Measurements from ENCODE around the gene SMPDL3A.

SMPDL3A gene

DNA sequence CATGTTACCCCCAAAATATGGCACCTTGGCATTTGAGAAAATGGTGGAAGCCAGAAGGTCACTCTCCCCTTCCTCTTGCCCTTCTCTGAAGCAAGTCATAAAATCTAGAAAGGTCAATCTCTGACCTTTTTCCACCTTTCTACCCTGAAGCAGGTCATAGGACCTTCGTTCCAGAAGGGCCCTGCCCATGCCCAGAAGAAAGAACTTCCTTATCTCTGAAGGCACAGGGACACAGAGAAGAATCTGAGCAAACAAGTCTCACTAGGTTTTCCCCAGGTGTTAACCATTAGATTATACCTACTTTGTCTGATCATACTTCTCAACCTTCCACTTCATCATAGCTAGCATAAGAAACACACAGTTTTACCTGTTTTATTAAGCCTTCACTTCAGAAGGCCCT, 42.5 kb downstream of the SMPDL3A start:
- no peak for DNase-seq
- Histone ChIP-seq H4K20me1 (ENCODE audit: insufficient read depth, low read length) (no peaks in the 10 kb centered on the region), H3K79me2 (ENCODE audit: low read length) (no peaks in the 10 kb centered on the region), H3F3A (ENCODE audit: insufficient read depth, low read length) (no peaks in the 10 kb centered on the region), H3K36me3 (replicated peaks; ENCODE audit: insufficient read depth, low read length) (no peaks in the 10 kb centered on the region), H2AFZ (ENCODE audit: low read length) (no peak overlapping the region), H3K9me3 (replicated peaks; ENCODE audit: insufficient read depth, low read length) (no peaks in the 10 kb centered on the region), H3K9me2 (replicated peaks; ENCODE audit: insufficient read depth, low read length) (no peaks in the 10 kb centered on the region), H3K27ac (ENCODE audit: low read length) (no peak overlapping the region), H3K27me3 (replicated peaks; ENCODE audit: insufficient read depth, low read length) (no peaks in the 10 kb centered on the region), H3K4me1 (ENCODE audit: low read length) (no peaks in the 10 kb centered on the region), H3K4me2 (ENCODE audit: low read depth, low read length) (no peak overlapping the region), H3K4me3 (ENCODE audit: low read length) (no peak overlapping the region), H3K9ac (ENCODE audit: low read length) (no peak overlapping the region)
- TF ChIP-seq EZH2 (optimal IDR thresholded peaks at IDR 0.05; ENCODE audit: low read depth, low read length) = no peak

DNA sequence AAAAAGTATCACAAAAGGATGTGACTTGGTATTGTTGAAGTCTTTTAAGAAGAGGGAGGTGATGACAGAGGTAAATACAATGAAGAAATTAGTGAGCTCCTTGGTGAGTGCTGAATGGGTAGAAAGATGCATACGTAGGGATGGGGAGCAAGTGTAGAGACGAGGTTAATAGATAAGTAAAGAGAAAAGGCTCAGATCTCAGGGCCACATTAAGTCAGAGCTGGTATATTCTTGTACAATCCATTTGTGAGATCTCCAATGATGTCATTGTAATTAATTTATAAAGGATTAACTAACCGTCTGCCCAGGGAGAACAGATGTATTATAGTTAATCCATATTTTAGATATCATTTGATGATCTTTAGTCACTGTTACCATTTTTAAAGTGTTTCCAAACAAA, 43.4 kb downstream of the SMPDL3A start:
- H3K9me2 ChIP-seq (replicated peaks; ENCODE audit: insufficient read depth, low read length) = no peaks in the 10 kb centered on the region
- no peak overlapping the region for H2AFZ ChIP-seq (ENCODE audit: low read length)
- no peak overlapping the region for H3K4me2 ChIP-seq (ENCODE audit: low read depth, low read length)
- TF ChIP-seq EZH2phosphoT487 (IDR thresholded peaks at IDR 0.05; ENCODE audit: low read length) (no peak), CTCF (IDR thresholded peaks at IDR 0.05; ENCODE audit: low read length) (no peak), EZH2 (optimal IDR thresholded peaks at IDR 0.05; ENCODE audit: low read depth, low read length) (no peak)
- no peak for DNase-seq
- H3K27ac ChIP-seq (ENCODE audit: low read length) = no peak overlapping the region
- no peaks in the 10 kb centered on the region for H3K36me3 ChIP-seq (replicated peaks; ENCODE audit: insufficient read depth, low read length)
- H3K9ac ChIP-seq (ENCODE audit: low read length) = no peak overlapping the region
- no peaks in the 10 kb centered on the region for H4K20me1 ChIP-seq (ENCODE audit: insufficient read depth, low read length)
- H3K4me1 ChIP-seq (ENCODE audit: low read length) = no peaks in the 10 kb centered on the region
- no peaks in the 10 kb centered on the region for H3F3A ChIP-seq (ENCODE audit: insufficient read depth, low read length)
- H3K9me3 ChIP-seq (replicated peaks; ENCODE audit: insufficient read depth, low read length) = no peaks in the 10 kb centered on the region
- H3K79me2 ChIP-seq (ENCODE audit: low read length) = no peaks in the 10 kb centered on the region
- H3K4me3 ChIP-seq (ENCODE audit: low read length) = no peak overlapping the region
- H3K27me3 ChIP-seq (replicated peaks; ENCODE audit: insufficient read depth, low read length) = no peaks in the 10 kb centered on the region

- H3K79me2 ChIP-seq (ENCODE audit: low read length) = no peaks in the 10 kb centered on the region
Observed at GRCh38 chr6:122833021-122833491, 44.0 kb downstream of the SMPDL3A start.

More at GRCh38 chr6:122833021-122833491, 44.0 kb downstream of the SMPDL3A start:
- no peak overlapping the region for H3K4me3 ChIP-seq (ENCODE audit: low read length)
- H3K27me3 ChIP-seq (replicated peaks; ENCODE audit: insufficient read depth, low read length) = no peaks in the 10 kb centered on the region
- no peaks in the 10 kb centered on the region for H3K9me2 ChIP-seq (replicated peaks; ENCODE audit: insufficient read depth, low read length)
- H3K9me3 ChIP-seq (replicated peaks; ENCODE audit: insufficient read depth, low read length) = no peaks in the 10 kb centered on the region
- H3K4me2 ChIP-seq (ENCODE audit: low read depth, low read length) = no peak overlapping the region
- H3K27ac ChIP-seq (ENCODE audit: low read length) = no peak overlapping the region
- H4K20me1 ChIP-seq (ENCODE audit: insufficient read depth, low read length) = no peaks in the 10 kb centered on the region
- no peaks in the 10 kb centered on the region for H3F3A ChIP-seq (ENCODE audit: insufficient read depth, low read length)
- no peak overlapping the region for H2AFZ ChIP-seq (ENCODE audit: low read length)
- no peak overlapping the region for H3K9ac ChIP-seq (ENCODE audit: low read length)
- no peak for DNase-seq
- no peaks in the 10 kb centered on the region for H3K36me3 ChIP-seq (replicated peaks; ENCODE audit: insufficient read depth, low read length)
- no peaks in the 10 kb centered on the region for H3K4me1 ChIP-seq (ENCODE audit: low read length)
- TF ChIP-seq EZH2phosphoT487 (IDR thresholded peaks at IDR 0.05; ENCODE audit: low read length) = no peak
- TF ChIP-seq CTCF (IDR thresholded peaks at IDR 0.05; ENCODE audit: low read length) = no peak
- no peak for TF ChIP-seq EZH2 (optimal IDR thresholded peaks at IDR 0.05; ENCODE audit: low read depth, low read length)
